Lower lobe of right lung (tissue), 2 donors: Measurements from ENCODE around the gene IGIP. TPM values are rescaled to one million over a fixed set of nuclear protein-coding genes. Genes with fewer than 3 reads are reported as not detected.

Source experiments
- ATAC-seq, 2 donors: fragments of 200-7000 bp; cut with Tn5 transposase; one replicate each; pipeline ENCODE4 v1.9.1; 2020 to 2022; ENCODE audit warnings: mild to moderate bottlenecking in 2 of 2, moderate library complexity in 2 of 2
- DNase-seq: peaks from one replicate; pipeline ENCODE4 v3.0.0-alpha.2; 2020
- H3K27ac ChIP-seq: fragments of 200-600 bp; one replicate; pipeline ENCODE4 v1.8.0; 2022
- H3K27me3 ChIP-seq: fragments of 200-600 bp; one replicate; pipeline ENCODE4 v1.8.0; 2022; ENCODE audit warnings: low read depth
- H3K36me3 ChIP-seq: fragments of 200-600 bp; one replicate; pipeline ENCODE4 v1.8.0; 2022; ENCODE audit warnings: mild to moderate bottlenecking
- H3K4me1 ChIP-seq: fragments of 200-600 bp; one replicate; pipeline ENCODE4 v1.8.0; 2022
- H3K4me3 ChIP-seq: fragments of 200-600 bp; one replicate; pipeline ENCODE4 v1.8.0; 2022; ENCODE audit warnings: mild to moderate bottlenecking
- H3K9me3 ChIP-seq: fragments of 200-600 bp; one replicate; pipeline ENCODE4 v1.8.0; 2022
- intact Hi-C: fragments of 100-400 bp; cut with DNase I; formaldehyde crosslinking; loops from one replicate; pipeline ENCODE4 v1.11.0; 2022
- total RNA-seq: library from RNA; stranded (reverse); fragmentation: NEBNext Ultra II Directional; extraction: Animal tissue kit (Norgen Biotek cat#: 25700); gene quantifications from one replicate; pipeline ENCODE4 v1.2.1, GENCODE V29; 2021
- TF ChIP-seq, protein P1 (sequence below): fragments of 200-600 bp; IDR thresholded peaks from one replicate; pipeline ENCODE4 v1.8.0; 2022; ENCODE audit warnings: antibody characterized with exemption, mild to moderate bottlenecking
- donor health status: DM: no; HTN: yes; CAD: no; lungs with severe emphysema.

Gene IGIP
- total RNA-seq, 1 donor from 2014 or later, result 17.7 TPM

DNA sequence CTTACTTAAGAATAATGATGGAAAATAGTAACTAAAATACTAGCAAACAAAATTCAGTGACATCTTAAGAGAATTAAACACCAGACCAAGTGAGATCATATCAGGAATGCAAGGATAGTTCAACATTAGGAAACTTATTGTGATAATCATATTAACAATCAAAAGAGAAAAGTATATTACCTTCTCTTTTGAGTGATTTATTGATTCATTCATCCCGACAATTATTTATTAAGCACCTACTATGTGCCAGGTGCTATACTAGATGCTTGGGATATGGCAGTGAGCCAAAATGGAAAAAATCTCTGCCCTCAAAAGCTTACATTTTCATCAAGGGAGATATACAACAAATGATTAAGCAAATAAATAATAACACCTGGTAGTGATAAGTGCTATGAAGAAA, 35.5 kb upstream of the IGIP start:
- TF ChIP-seq, protein P1, sequence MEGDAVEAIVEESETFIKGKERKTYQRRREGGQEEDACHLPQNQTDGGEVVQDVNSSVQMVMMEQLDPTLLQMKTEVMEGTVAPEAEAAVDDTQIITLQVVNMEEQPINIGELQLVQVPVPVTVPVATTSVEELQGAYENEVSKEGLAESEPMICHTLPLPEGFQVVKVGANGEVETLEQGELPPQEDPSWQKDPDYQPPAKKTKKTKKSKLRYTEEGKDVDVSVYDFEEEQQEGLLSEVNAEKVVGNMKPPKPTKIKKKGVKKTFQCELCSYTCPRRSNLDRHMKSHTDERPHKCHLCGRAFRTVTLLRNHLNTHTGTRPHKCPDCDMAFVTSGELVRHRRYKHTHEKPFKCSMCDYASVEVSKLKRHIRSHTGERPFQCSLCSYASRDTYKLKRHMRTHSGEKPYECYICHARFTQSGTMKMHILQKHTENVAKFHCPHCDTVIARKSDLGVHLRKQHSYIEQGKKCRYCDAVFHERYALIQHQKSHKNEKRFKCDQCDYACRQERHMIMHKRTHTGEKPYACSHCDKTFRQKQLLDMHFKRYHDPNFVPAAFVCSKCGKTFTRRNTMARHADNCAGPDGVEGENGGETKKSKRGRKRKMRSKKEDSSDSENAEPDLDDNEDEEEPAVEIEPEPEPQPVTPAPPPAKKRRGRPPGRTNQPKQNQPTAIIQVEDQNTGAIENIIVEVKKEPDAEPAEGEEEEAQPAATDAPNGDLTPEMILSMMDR, result no peak
- H3K4me3 ChIP-seq, result no peak overlapping the region
- H3K4me1 ChIP-seq, result no peaks in the 10 kb centered on the region
- DNase-seq (no peak), ATAC-seq (no peak)
- no peak overlapping the region for H3K27ac ChIP-seq
- intact Hi-C loops, result no loop called here
- no peaks in the 10 kb centered on the region for H3K36me3 ChIP-seq
- peaks cover 17% of the 10 kb centered on the region for H3K9me3 ChIP-seq
- H3K27me3 ChIP-seq, result no peaks in the 10 kb centered on the region

DNA sequence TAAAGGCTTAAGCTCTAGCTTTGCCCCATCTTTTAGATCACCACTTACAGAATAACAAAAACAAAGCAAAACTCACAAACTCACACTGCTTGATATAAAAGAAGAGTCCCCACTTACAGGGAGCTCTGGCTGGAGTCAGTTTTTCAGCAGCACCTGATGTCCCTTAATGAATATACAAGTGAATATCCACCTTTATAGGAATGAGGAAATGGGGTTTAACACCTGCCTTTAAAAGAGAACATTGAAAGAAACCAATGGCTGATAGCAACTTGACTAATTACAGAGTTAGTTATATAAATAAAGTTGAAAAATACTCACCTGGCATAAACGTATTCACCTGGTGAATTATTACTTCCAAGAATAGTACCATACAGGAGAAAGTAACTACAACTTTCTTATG, 32.6 kb upstream of the IGIP start:
- TF ChIP-seq, protein P1, result no peak
- Histone ChIP-seq H3K4me1 (no peaks in the 10 kb centered on the region), H3K27me3 (no peaks in the 10 kb centered on the region), H3K36me3 (no peaks in the 10 kb centered on the region), H3K9me3 (peaks cover 17% of the 10 kb centered on the region), H3K4me3 (no peak overlapping the region), H3K27ac (no peak overlapping the region)
- intact Hi-C loops, result no loop called here
- ATAC-seq (no peak), DNase-seq (no peak)

DNA sequence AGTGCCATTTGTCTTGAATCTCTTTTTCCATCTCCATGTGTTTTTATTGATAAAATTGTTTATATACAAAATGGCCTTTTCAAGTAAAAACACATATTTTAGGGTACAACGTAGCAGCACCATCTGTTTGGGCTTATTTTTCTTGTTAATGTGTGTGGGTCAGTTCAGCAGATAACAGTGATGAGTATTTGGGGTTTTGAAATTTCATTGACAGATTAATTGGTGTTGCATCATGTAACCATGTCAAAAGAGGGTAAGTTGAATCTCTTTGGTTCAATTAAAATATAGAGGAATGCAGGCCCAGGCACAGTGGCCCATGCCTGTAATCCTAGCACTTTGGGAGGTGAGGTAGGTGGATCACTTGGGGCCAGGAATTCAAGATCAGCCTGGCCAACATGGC, 31.9 kb upstream of the IGIP start:
- H3K9me3 ChIP-seq, result peaks cover 17% of the 10 kb centered on the region
- no peaks in the 10 kb centered on the region for H3K36me3 ChIP-seq
- ATAC-seq (no peak), DNase-seq (no peak)
- intact Hi-C loops, result no loop called here
- no peaks in the 10 kb centered on the region for H3K4me1 ChIP-seq
- H3K27ac ChIP-seq, result no peak overlapping the region
- no peak overlapping the region for H3K4me3 ChIP-seq
- TF ChIP-seq, protein P1, result no peak
- H3K27me3 ChIP-seq, result no peaks in the 10 kb centered on the region

DNA sequence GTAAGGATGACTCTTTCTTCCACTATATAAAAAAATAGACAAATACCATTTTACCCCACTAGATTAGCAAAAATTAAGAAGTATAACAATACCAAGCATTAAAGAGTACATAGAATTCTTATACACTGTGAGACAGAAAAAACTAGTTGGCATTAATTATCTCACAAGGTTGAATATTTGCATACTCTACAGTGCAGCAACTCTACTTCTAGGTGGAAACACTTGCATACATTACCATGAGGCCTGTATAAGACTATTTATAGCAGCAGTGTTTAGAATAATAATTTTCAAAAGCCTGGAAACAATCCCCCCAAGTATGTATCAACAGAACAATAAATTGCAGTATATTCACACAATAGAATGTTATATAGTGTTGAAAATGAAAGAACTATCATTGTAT, 30.8 kb upstream of the IGIP start:
- Histone ChIP-seq H3K36me3 (no peaks in the 10 kb centered on the region), H3K9me3 (peaks cover 12% of the 10 kb centered on the region), H3K27ac (no peak overlapping the region), H3K27me3 (no peaks in the 10 kb centered on the region), H3K4me1 (no peaks in the 10 kb centered on the region), H3K4me3 (no peak overlapping the region)
- ATAC-seq (no peak), DNase-seq (no peak)
- intact Hi-C loops, result no loop called here
- TF ChIP-seq, protein P1, result no peak

DNA sequence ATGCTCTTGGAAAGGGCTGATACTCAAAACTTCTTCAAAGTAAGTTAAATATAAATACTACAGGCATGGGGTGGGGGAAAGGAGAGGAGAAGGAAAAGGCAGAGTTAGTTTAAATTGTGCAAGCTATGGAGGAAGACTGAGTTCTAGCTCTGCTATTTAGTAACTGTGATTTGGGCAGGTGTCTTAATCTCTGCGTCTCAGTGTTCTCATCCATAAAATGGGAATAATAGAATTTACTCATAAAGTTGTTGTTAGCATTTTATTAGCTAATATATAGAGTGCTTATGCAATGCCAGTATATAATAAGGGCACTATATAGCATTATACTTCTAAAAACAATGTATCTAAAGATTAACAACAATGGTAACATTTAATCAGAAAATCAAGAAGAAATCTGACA, 24.6 kb upstream of the IGIP start:
- no peak for DNase-seq
- Histone ChIP-seq H3K27ac (no peak overlapping the region), H3K4me3 (no peak overlapping the region), H3K4me1 (peaks cover 3% of the 10 kb centered on the region), H3K9me3 (no peaks in the 10 kb centered on the region), H3K36me3 (no peaks in the 10 kb centered on the region), H3K27me3 (no peaks in the 10 kb centered on the region)
- TF ChIP-seq, protein P1, result no peak
- ATAC-seq, result no peak
- intact Hi-C loops, result no loop called here

DNA sequence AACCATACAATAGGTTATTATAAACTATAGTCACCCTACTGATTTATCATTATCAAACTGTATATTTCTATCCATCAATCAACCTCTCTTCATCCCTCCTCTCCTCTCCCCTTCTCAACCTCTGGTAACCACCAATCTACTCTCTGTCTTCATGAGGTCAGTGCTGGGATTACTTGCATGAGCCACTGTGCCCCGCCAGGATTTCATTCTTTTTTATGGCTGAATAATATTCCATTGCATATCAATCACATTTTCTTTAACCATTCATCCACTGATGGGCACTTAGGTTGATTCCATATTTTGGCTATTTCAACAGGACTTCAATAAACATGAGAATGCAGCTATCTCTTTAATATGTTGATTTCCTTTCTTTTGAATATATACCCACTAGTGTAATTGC, 22.6 kb upstream of the IGIP start:
- DNase-seq (no peak), ATAC-seq (no peak)
- intact Hi-C loops, result no loop called here
- H3K4me1 ChIP-seq, result peaks cover 14% of the 10 kb centered on the region
- no peak overlapping the region for H3K4me3 ChIP-seq
- no peak overlapping the region for H3K27ac ChIP-seq
- no peaks in the 10 kb centered on the region for H3K27me3 ChIP-seq
- TF ChIP-seq, protein P1, result no peak
- no peaks in the 10 kb centered on the region for H3K9me3 ChIP-seq
- H3K36me3 ChIP-seq, result no peaks in the 10 kb centered on the region
